Natural killer cell (primary cell): ENCODE measurements around the gene NAPA. TPM values are rescaled to one million over a fixed set of nuclear protein-coding genes. Genes with fewer than 3 reads are reported as not detected.

Experiments
- ATAC-seq, 3 donors: fragments of 150-1000 bp in 2 of 3; fragments of 200-7000 bp in 1 of 3; cut with Tn5 transposase; 1 replicate in 1 of 3; 2 replicates in 2 of 3; pipeline ENCODE4 v1.10.0; 2021; ENCODE audit warnings: mild to moderate bottlenecking in 2 of 3, moderate library complexity in 2 of 3
- DNase-seq, 2 donors: peaks; one replicate each; pipeline versions ENCODE4 v3.0.0 to v3.0.0-alpha.2; 2013 to 2021; ENCODE audit warnings: mixed read lengths in 1 of 2
- H3K27ac ChIP-seq: one replicate; pipeline ENCODE4 v1.5.1; 2013; ENCODE audit warnings: mild to moderate bottlenecking, low read length
- H3K27me3 ChIP-seq: one replicate; pipeline ENCODE4 v1.6.1; 2013; ENCODE audit warnings: low read length; ENCODE audit not compliant: control insufficient read depth, insufficient read depth
- H3K36me3 ChIP-seq: one replicate; pipeline ENCODE4 v1.6.1; 2013; ENCODE audit warnings: low read length; ENCODE audit not compliant: control insufficient read depth, insufficient read depth
- H3K4me1 ChIP-seq: one replicate; pipeline ENCODE4 v1.6.1; 2013; ENCODE audit warnings: low read length; ENCODE audit not compliant: control insufficient read depth, insufficient read depth
- H3K4me3 ChIP-seq: one replicate; pipeline ENCODE4 v1.5.1; 2013; ENCODE audit warnings: low read length
- H3K9me3 ChIP-seq: one replicate; pipeline ENCODE4 v1.6.1; 2013; ENCODE audit warnings: low read length; ENCODE audit not compliant: control insufficient read depth, insufficient read depth
- H3K27ac Mint-ChIP-seq, 2 donors: one replicate each; pipeline ENCODE4 v1.8.0; 2022; ENCODE audit warnings: mild to moderate bottlenecking in 2 of 2, mixed read lengths in 2 of 2, moderate library complexity in 1 of 2
- H3K27me3 Mint-ChIP-seq, 2 donors: one replicate each; pipeline ENCODE4 v1.8.0; 2022; ENCODE audit warnings: low read depth in 2 of 2, mixed read lengths in 2 of 2
- H3K36me3 Mint-ChIP-seq: one replicate; pipeline ENCODE4 v1.8.0; 2022; ENCODE audit warnings: mixed read lengths
- H3K4me1 Mint-ChIP-seq, 2 donors: one replicate each; pipeline ENCODE4 v1.8.0; 2022; ENCODE audit warnings: mixed read lengths in 2 of 2
- H3K4me3 Mint-ChIP-seq: one replicate; pipeline ENCODE4 v1.8.0; 2022; ENCODE audit warnings: mild to moderate bottlenecking, moderate library complexity, mixed read lengths
- H3K9me3 Mint-ChIP-seq, 2 donors: one replicate each; pipeline ENCODE4 v1.8.0; 2022; ENCODE audit warnings: mixed read lengths in 2 of 2
- CTCF ChIP-seq: fragments of 200-600 bp; IDR thresholded peaks from one replicate; pipeline ENCODE4 v1.8.0; 2022; ENCODE audit warnings: antibody characterized with exemption
- WGBS: methylation state at CpG from one replicate; pipeline ENCODE4 v1.1.7; 2013; ENCODE audit warnings: missing lambda C conversion rate; ENCODE audit not compliant: insufficient coverage; 5-methylcytosine and 5-hydroxymethylcytosine counted together
- intact Hi-C: fragments of 100-400 bp; cut with micrococcal nuclease; formaldehyde crosslinking; loops from one replicate; pipeline ENCODE4 v1.14.2; 2022
- total RNA-seq, 4 donors: library from RNA; stranded (reverse); fragments of 120-200 nt in 1 of 4; gene quantifications; one replicate each; pipeline versions ENCODE4 v1.2.3 to v1.2.4, GENCODE V29; 2013 to 2022

The NAPA gene
- total RNA-seq, 3 donors from 2014 or later (not counting 1 experiment from before 2014, with no cell fraction given), result 192 to 215 (median 192) TPM

- Histone ChIP-seq H3K4me3 (no peak overlapping the region), H3K27ac (no peak overlapping the region), H3K27me3 (peaks cover 31% of the 10 kb centered on the region), H3K9me3 (no peaks in the 10 kb centered on the region), H3K36me3 (no peaks in the 10 kb centered on the region), H3K4me1 (peaks cover 39% of the 10 kb centered on the region)
- no peaks in the 10 kb centered on the region for H3K36me3 Mint-ChIP-seq
- DNase-seq (peak; percentile 45 to 73), ATAC-seq (peak; percentile 67 to 73 (median 72))
- peaks cover 62 to 67% of the 10 kb centered on the region in 2 donors for H3K27me3 Mint-ChIP-seq
- peak overlapping the region; percentile 57 for H3K4me3 Mint-ChIP-seq
- no peaks in the 10 kb centered on the region for H3K9me3 Mint-ChIP-seq
- intact Hi-C loops, result no loop called here
- peaks cover 41 to 52% of the 10 kb centered on the region in 2 donors for H3K4me1 Mint-ChIP-seq
- WGBS, result 11% methylated on average over 95 of the region's 95 CpGs
- no peak overlapping the region for H3K27ac Mint-ChIP-seq
- TF ChIP-seq CTCF, result no peak
Measured at GRCh38 chr19:47447470-47448359, 67.1 kb downstream of the NAPA start.

DNA sequence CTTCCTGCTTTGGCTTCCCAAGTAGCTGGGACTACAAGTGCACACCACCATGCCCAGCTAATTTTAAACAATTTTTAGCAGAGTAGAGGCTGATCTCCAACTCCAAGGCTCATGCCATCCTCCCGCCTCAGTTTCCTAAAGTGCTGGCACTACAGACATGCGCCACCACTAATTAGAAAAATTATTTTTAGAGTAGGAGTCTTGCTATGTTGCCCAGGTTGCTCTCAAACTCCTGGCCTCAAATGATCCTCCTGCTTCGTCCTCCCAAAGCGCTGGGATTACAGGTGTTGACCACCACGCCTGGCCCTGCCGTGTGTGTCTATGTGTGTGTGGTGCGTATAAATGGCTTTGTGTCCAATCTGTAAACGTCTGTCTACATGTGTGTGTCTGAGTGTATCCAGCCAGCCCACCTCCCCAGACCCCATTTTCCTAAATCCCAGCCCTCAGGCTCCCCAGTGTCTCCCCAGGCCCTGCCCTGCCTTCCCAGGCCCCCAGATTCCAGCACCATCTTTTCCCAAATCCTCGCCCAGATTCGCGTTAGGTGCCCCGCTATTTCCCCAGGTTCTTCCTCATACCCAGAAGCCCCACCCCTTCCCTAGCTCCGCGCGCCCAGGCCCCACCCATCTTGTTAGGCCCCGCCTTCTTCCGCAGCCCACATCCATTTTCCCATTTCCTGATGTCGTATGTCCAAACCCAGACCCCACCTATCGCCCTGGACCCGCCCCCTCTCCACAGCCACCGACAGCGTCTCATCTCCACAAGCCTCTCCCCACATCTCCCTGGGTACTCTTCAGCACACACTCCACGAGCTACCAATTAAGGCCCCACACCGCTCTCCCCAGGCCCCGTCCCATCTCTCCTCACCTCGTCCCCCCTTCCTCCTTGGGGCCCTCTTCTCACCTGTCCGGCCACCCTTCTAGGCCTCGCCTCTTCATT lies 68.1 kb downstream of the NAPA start:
- 16% methylated on average over 25 of the region's 28 CpGs for WGBS
- Histone ChIP-seq H3K4me1 (peaks cover 39% of the 10 kb centered on the region), H3K4me3 (no peak overlapping the region), H3K36me3 (no peaks in the 10 kb centered on the region), H3K27me3 (peaks cover 31% of the 10 kb centered on the region), H3K27ac (no peak overlapping the region), H3K9me3 (no peaks in the 10 kb centered on the region)
- DNase-seq, result peak in 1 of 2 donors; percentile 47
- intact Hi-C loops, result no loop called here
- Mint-ChIP-seq H3K9me3 (no peaks in the 10 kb centered on the region), H3K36me3 (no peaks in the 10 kb centered on the region), H3K27ac (no peak overlapping the region), H3K27me3 (peaks cover 67 to 75% of the 10 kb centered on the region in 2 donors), H3K4me3 (peak overlapping the region; percentile 57), H3K4me1 (peaks cover 41 to 52% of the 10 kb centered on the region in 2 donors)
- TF ChIP-seq CTCF, result no peak
- ATAC-seq, result no peak

DNA sequence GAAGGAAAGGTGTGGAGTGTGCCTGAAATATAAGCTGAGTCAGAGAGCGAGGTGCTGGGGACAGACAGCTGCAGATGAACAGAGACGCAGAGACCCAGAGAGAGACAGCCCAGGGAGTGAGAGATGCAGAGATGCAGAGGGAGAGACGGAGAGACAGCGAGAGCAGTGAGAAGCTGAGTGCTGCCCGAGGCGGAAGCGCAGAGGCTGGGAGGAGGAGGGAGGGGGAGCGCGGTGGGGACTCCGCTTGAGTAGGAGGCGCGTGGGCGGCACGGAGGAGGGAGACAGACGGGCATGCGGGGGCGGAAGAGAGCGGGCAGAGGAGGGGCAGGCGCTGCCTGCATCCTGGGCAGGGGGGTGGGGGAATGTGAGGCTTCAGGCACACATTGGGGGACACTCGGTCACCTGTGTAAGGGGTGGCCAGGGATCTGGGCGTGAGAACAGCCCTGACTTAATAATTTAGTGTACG lies 68.9 kb downstream of the NAPA start:
- peaks cover 31% of the 10 kb centered on the region for H3K27me3 ChIP-seq
- H3K36me3 ChIP-seq, result no peaks in the 10 kb centered on the region
- 1% methylated on average over 22 of the region's 22 CpGs for WGBS
- DNase-seq, result peak; percentile 45 to 84
- no peaks in the 10 kb centered on the region for H3K9me3 ChIP-seq
- Mint-ChIP-seq H3K36me3 (no peaks in the 10 kb centered on the region), H3K4me3 (peak overlapping the region; percentile 67), H3K4me1 (peaks cover 41 to 52% of the 10 kb centered on the region in 2 donors), H3K27ac (peak overlapping the region in 1 of 2 donors; percentile 55), H3K9me3 (no peaks in the 10 kb centered on the region), H3K27me3 (peaks cover 68 to 81% of the 10 kb centered on the region in 2 donors)
- intact Hi-C loops, result no loop called here
- H3K27ac ChIP-seq, result no peak overlapping the region
- ATAC-seq, result peak; percentile 76 to 82 (median 82)
- no peak overlapping the region for H3K4me3 ChIP-seq
- TF ChIP-seq CTCF, result no peak
- H3K4me1 ChIP-seq, result peaks cover 39% of the 10 kb centered on the region
